GM18498 (cell line): ENCODE measurements around the gene SNRPA.
"Not testable (repeated sequence)": the region's sequence is repeated elsewhere in the genome, so short reads cannot be mapped to it uniquely, and the experiment has no call there.

ENCODE experiments used
- ATAC-seq: cut with Tn5 transposase; IDR thresholded peaks from one replicate; pipeline ENCODE4 v1.9.1; 2021; ENCODE audit warnings: mild to moderate bottlenecking, moderate library complexity; ENCODE audit not compliant: unreplicated experiment

The SNRPA gene

GRCh38 chr19:40811478-40812341, 60.7 kb downstream of the SNRPA start:
- ATAC-seq: no peak

GRCh38 chr19:40812571-40812970, 61.6 kb downstream of the SNRPA start:
- ATAC-seq: not testable (repeated sequence)

GRCh38 chr19:40813182-40813581, 62.2 kb downstream of the SNRPA start:
- ATAC-seq: no peak
